Esophagus squamous epithelium (tissue), 4 donors: ENCODE results near the gene DGLUCY.

Source experiments
- POLR2A ChIP-seq, 4 donors: fragments of 450-650 bp; IDR thresholded peaks; one replicate each; pipeline ENCODE4 v1.6.1; 2017; ENCODE audit warnings: antibody characterized with exemption in 4 of 4, mild to moderate bottlenecking in 4 of 4, moderate library complexity in 3 of 4
- TF ChIP-seq, protein P1 (sequence below), 6 experiments: fragments of 450-650 bp in 4 of 6; fragments of 200-600 bp in 2 of 6; sonication (generic) in 2 of 6; IDR thresholded peaks; one replicate each; pipeline ENCODE4 v1.5.1; 2016 to 2019; ENCODE audit warnings: antibody characterized with exemption in 6 of 6, mild to moderate bottlenecking in 4 of 6, moderate library complexity in 4 of 6

DNA sequence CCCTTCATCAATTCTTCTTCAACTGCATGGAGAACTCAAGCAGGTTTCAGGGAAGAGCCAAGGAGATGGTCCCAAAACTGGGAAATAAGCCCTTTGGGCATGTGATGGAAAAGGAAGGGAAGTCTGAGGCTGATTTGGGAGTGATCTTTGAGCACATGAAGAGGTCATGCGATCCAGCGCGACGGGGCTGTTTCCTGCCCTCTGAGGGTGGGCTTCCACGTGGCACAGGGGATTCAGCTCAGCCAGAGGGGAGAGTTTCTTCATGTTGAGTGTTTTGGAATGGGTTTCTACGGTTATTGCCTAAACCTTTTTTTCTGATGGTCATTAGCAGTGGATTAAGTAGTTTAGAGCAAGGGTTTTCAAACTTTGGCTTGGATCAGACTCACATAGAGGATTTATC, 100.4 kb downstream of the DGLUCY start:
- TF ChIP-seq POLR2A (IDR thresholded peaks at IDR 0.05): no peak
- TF ChIP-seq, protein P1, sequence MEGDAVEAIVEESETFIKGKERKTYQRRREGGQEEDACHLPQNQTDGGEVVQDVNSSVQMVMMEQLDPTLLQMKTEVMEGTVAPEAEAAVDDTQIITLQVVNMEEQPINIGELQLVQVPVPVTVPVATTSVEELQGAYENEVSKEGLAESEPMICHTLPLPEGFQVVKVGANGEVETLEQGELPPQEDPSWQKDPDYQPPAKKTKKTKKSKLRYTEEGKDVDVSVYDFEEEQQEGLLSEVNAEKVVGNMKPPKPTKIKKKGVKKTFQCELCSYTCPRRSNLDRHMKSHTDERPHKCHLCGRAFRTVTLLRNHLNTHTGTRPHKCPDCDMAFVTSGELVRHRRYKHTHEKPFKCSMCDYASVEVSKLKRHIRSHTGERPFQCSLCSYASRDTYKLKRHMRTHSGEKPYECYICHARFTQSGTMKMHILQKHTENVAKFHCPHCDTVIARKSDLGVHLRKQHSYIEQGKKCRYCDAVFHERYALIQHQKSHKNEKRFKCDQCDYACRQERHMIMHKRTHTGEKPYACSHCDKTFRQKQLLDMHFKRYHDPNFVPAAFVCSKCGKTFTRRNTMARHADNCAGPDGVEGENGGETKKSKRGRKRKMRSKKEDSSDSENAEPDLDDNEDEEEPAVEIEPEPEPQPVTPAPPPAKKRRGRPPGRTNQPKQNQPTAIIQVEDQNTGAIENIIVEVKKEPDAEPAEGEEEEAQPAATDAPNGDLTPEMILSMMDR (IDR thresholded peaks at IDR 0.05): no peak
